H9 (cell line): Measurements from ENCODE around the gene STX16. TPM values are rescaled to one million over a fixed set of nuclear protein-coding genes. Genes with fewer than 3 reads are reported as not detected.

Source experiments
- DNase-seq: peaks from one replicate; pipeline ENCODE4 v3.0.0-alpha.2; 2017
- H2AFZ ChIP-seq: one replicate; pipeline ENCODE4 v1.6.1; 2013; ENCODE audit warnings: mild to moderate bottlenecking, low read length, control low read depth, moderate library complexity
- H2AK5ac ChIP-seq: 2 replicates; pipeline ENCODE4 v1.6.1; 2013; ENCODE audit warnings: low read length, control low read depth, mixed read lengths; ENCODE audit not compliant: insufficient read length
- H2BK120ac ChIP-seq: one replicate; pipeline ENCODE4 v1.6.1; 2013; ENCODE audit warnings: low read depth, mild to moderate bottlenecking, low read length, control low read depth, inconsistent platforms; ENCODE audit not compliant: poor library complexity, severe bottlenecking
- H2BK12ac ChIP-seq: 2 replicates; pipeline ENCODE4 v1.6.1; 2013; ENCODE audit warnings: low read length, control low read depth, mixed read lengths, low read depth; ENCODE audit not compliant: insufficient read length
- H2BK15ac ChIP-seq: 2 replicates; pipeline ENCODE4 v1.6.1; 2013; ENCODE audit warnings: low read depth, low read length, control low read depth
- H2BK20ac ChIP-seq: one replicate; pipeline ENCODE4 v1.6.1; 2013; ENCODE audit warnings: low read depth, mild to moderate bottlenecking, low read length, control low read depth, inconsistent platforms; ENCODE audit not compliant: poor library complexity, severe bottlenecking
- H2BK5ac ChIP-seq: 2 replicates; pipeline ENCODE4 v1.6.1; 2013; ENCODE audit warnings: low read length, control low read depth, mixed read lengths; ENCODE audit not compliant: insufficient read length
- H3K14ac ChIP-seq: 2 replicates; pipeline ENCODE4 v1.6.1; 2013; ENCODE audit warnings: low read length, control low read depth; ENCODE audit not compliant: insufficient read depth
- H3K18ac ChIP-seq: 2 replicates; pipeline ENCODE4 v1.6.1; 2013; ENCODE audit warnings: low read depth, mild to moderate bottlenecking, mixed read lengths, low read length, control low read depth; ENCODE audit not compliant: insufficient read length
- H3K23ac ChIP-seq: 2 replicates; pipeline ENCODE4 v1.6.1; 2013; ENCODE audit warnings: low read length, control low read depth, mixed read lengths, low read depth; ENCODE audit not compliant: insufficient read length
- H3K23me2 ChIP-seq: 2 replicates; pipeline ENCODE4 v1.6.1; 2013; ENCODE audit warnings: low read depth, mild to moderate bottlenecking, mixed read lengths, low read length, control low read depth; ENCODE audit not compliant: insufficient read length, poor library complexity, severe bottlenecking
- H3K27ac ChIP-seq: 2 replicates; pipeline ENCODE4 v1.5.1; 2013; ENCODE audit warnings: low read length, control low read depth, mixed read lengths, low read depth; ENCODE audit not compliant: insufficient read length
- H3K27me3 ChIP-seq: 2 replicates; pipeline ENCODE4 v1.6.1; 2013; ENCODE audit warnings: low read length, control low read depth, inconsistent platforms; ENCODE audit not compliant: insufficient read depth
- H3K4ac ChIP-seq: 2 replicates; pipeline ENCODE4 v1.6.1; 2013; ENCODE audit warnings: low read depth, mild to moderate bottlenecking, control low read depth, inconsistent platforms, low read length, moderate library complexity
- H3K4me1 ChIP-seq: 2 replicates; pipeline ENCODE4 v1.6.1; 2013; ENCODE audit warnings: low read length, control low read depth, inconsistent platforms; ENCODE audit not compliant: insufficient read depth
- H3K4me2 ChIP-seq: 2 replicates; pipeline ENCODE4 v1.6.1; 2013; ENCODE audit warnings: low read length, control low read depth, mixed read lengths; ENCODE audit not compliant: insufficient read length, insufficient read depth
- H3K56ac ChIP-seq: 2 replicates; pipeline ENCODE4 v1.6.1; 2013; ENCODE audit warnings: low read depth, mild to moderate bottlenecking, mixed read lengths, low read length, control low read depth; ENCODE audit not compliant: insufficient read length
- H3K79me1 ChIP-seq: 2 replicates; pipeline ENCODE4 v1.6.1; 2013; ENCODE audit warnings: low read depth, mild to moderate bottlenecking, moderate library complexity, low read length, control low read depth, inconsistent platforms; ENCODE audit not compliant: insufficient read depth, poor library complexity, severe bottlenecking
- H3K79me2 ChIP-seq: 2 replicates; pipeline ENCODE4 v1.6.1; 2013; ENCODE audit warnings: low read length, control low read depth, inconsistent platforms; ENCODE audit not compliant: insufficient read depth
- H3K9ac ChIP-seq: 2 replicates; pipeline ENCODE4 v1.6.1; 2013; ENCODE audit warnings: low read length, control low read depth, mixed read lengths; ENCODE audit not compliant: insufficient read length; ENCODE audit errors: extremely low read depth
- H3K9me3 ChIP-seq: one replicate; pipeline ENCODE4 v1.6.1; 2013; ENCODE audit warnings: low read depth, low read length, inconsistent platforms; ENCODE audit not compliant: control insufficient read depth
- H3T11ph ChIP-seq: one replicate; pipeline ENCODE4 v1.6.1; 2013; ENCODE audit warnings: mild to moderate bottlenecking, low read length, control low read depth, inconsistent platforms
- H4K20me1 ChIP-seq: one replicate; pipeline ENCODE4 v1.6.1; 2013; ENCODE audit not compliant: control insufficient read depth, insufficient read length, insufficient read depth
- H4K5ac ChIP-seq: 2 replicates; pipeline ENCODE4 v1.6.1; 2013; ENCODE audit warnings: low read depth, mild to moderate bottlenecking, mixed read lengths, low read length, control low read depth; ENCODE audit not compliant: insufficient read length
- H4K8ac ChIP-seq: replicated peaks from 2 replicates; pipeline ENCODE4 v1.6.1; 2013; ENCODE audit warnings: low read length, control low read depth, mixed read lengths, low read depth; ENCODE audit not compliant: insufficient read length
- H4K91ac ChIP-seq: 2 replicates; pipeline ENCODE4 v1.6.1; 2013; ENCODE audit warnings: low read depth, mild to moderate bottlenecking, moderate library complexity, mixed read lengths, low read length, control low read depth; ENCODE audit not compliant: insufficient read length
- H3K27ac Mint-ChIP-seq, 3 experiments: 2 replicates in 2 of 3; 3 replicates in 1 of 3; pipeline ENCODE4 v1.8.0; 2020 to 2021; ENCODE audit warnings: mixed read lengths in 3 of 3, mild to moderate bottlenecking in 1 of 3, moderate library complexity in 1 of 3
- H3K27me3 Mint-ChIP-seq: 2 replicates; pipeline ENCODE4 v1.8.0; 2021; ENCODE audit warnings: low read depth, mild to moderate bottlenecking, moderate library complexity, mixed read lengths
- H3K36me3 Mint-ChIP-seq, 3 experiments: 2 replicates in 2 of 3; 3 replicates in 1 of 3; pipeline ENCODE4 v1.8.0; 2020 to 2021; ENCODE audit warnings: low read depth in 3 of 3, mixed read lengths in 3 of 3; ENCODE audit not compliant: insufficient read depth in 1 of 3
- H3K4me1 Mint-ChIP-seq, 2 experiments: 2 replicates each; pipeline ENCODE4 v1.8.0; 2020; ENCODE audit warnings: mixed read lengths in 2 of 2
- H3K4me3 Mint-ChIP-seq, 2 experiments: 2 replicates in 1 of 2; 3 replicates in 1 of 2; pipeline ENCODE4 v1.8.0; 2020 to 2021; ENCODE audit warnings: mild to moderate bottlenecking in 2 of 2, mixed read lengths in 2 of 2, moderate library complexity in 1 of 2
- H3K9me3 Mint-ChIP-seq, 2 experiments: 2 replicates in 1 of 2; 3 replicates in 1 of 2; pipeline ENCODE4 v1.8.0; 2020; ENCODE audit warnings: mild to moderate bottlenecking in 2 of 2, mixed read lengths in 2 of 2, moderate library complexity in 1 of 2
- CTCF ChIP-seq: fragments of 200-600 bp; sonication (generic); conservative IDR thresholded peaks from 3 replicates; pipeline ENCODE4 v1.8.0; 2021; ENCODE audit warnings: antibody characterized with exemption, mild to moderate bottlenecking
- WGBS: extraction: QIAGEN DNeasy Blood & Tissue Kit; methylation state at CpG from one replicate; pipeline ENCODE4 v1.1.7; 2013; ENCODE audit warnings: missing lambda C conversion rate, low lambda C conversion rate, mixed read lengths; ENCODE audit not compliant: insufficient read length; ENCODE audit errors: extremely low coverage; 5-methylcytosine and 5-hydroxymethylcytosine counted together
- total RNA-seq: library from RNA; stranded (reverse); gene quantifications from 2 replicates; pipeline ENCODE4 v1.2.1, GENCODE V29; 2021

The STX16 gene
- total RNA-seq, 1 experiment from 2014 or later: 87.8 TPM

- H3K27me3 ChIP-seq: no peaks in the 10 kb centered on the region
- no peak overlapping the region for H3K4ac ChIP-seq
- no peak overlapping the region for H3K56ac ChIP-seq
- H4K8ac ChIP-seq: no peak overlapping the region
- Mint-ChIP-seq H3K4me3 (no peak overlapping the region), H3K36me3 (peaks cover 13 to 45% (median 27%) of the 10 kb centered on the region in 3 experiments; a peak in 6 of 7 replicates), H3K9me3 (no peaks in the 10 kb centered on the region), H3K27me3 (peaks cover 3% of the 10 kb centered on the region; the same call in 1 of the 2 replicates), H3K27ac (peak overlapping the region in 1 of 3 experiments; percentile 40; a peak in 2 of 7 replicates), H3K4me1 (peaks cover 2 to 3% of the 10 kb centered on the region in 2 experiments)
- H4K20me1 ChIP-seq: no peaks in the 10 kb centered on the region
- H2BK5ac ChIP-seq: no peak overlapping the region
- no peak overlapping the region for H2BK12ac ChIP-seq
- no peak overlapping the region for H4K5ac ChIP-seq
- H3K4me1 ChIP-seq: no peaks in the 10 kb centered on the region; the same call in 1 of the 2 replicates
- H4K91ac ChIP-seq: no peak overlapping the region
- no peaks in the 10 kb centered on the region for H3K23me2 ChIP-seq
- 100% methylated on average over 3 of the region's 11 CpGs for WGBS
- no peaks in the 10 kb centered on the region for H3K79me2 ChIP-seq
- H3K79me1 ChIP-seq: no peaks in the 10 kb centered on the region
- no peak for DNase-seq
- H3K18ac ChIP-seq: no peak overlapping the region
- no peak overlapping the region for H3K4me2 ChIP-seq
- no peak overlapping the region for H2AFZ ChIP-seq
- no peak overlapping the region for H3K23ac ChIP-seq
- no peak overlapping the region for H3T11ph ChIP-seq
- H2BK15ac ChIP-seq: no peak overlapping the region
- no peak for TF ChIP-seq CTCF
- H2AK5ac ChIP-seq: no peak overlapping the region
- H3K9me3 ChIP-seq: no peaks in the 10 kb centered on the region
- H3K27ac ChIP-seq: no peak overlapping the region
- H3K9ac ChIP-seq: no peak overlapping the region
- H2BK120ac ChIP-seq: no peak overlapping the region
- H3K14ac ChIP-seq: no peak overlapping the region
- H2BK20ac ChIP-seq: no peak overlapping the region
Observed at GRCh38 chr20:58682656-58683531, 31.8 kb downstream of the STX16 start.
